MCF 10A (cell line): ENCODE results near the gene HOXC12. TPM values are rescaled to one million over a fixed set of nuclear protein-coding genes. Genes with fewer than 3 reads are reported as not detected.

Source experiments
- BruUV-seq: library from RNA; stranded (reverse); fragments of 400-500 nt; replicated peaks from 2 replicates; lab custom pipeline; 2021; lab: Mats Ljungman, UMichigan
- CTCF ChIA-PET: fragments of 300-600 bp; sonication (Branson Sonifier 250); formaldehyde crosslinking; extraction: SDS; loops from one replicate; lab custom pipeline; 2021; ENCODE audit warnings: antibody characterized with exemption, inconsistent platforms; lab: Yijun Ruan, JAX
- POLR2A ChIA-PET: fragments of 300-600, 350-650 bp; sonication (Branson Sonifier 250); formaldehyde crosslinking; extraction: SDS; loops from one replicate; lab custom pipeline; 2020; ENCODE audit warnings: antibody characterized with exemption, inconsistent platforms; lab: Yijun Ruan, JAX
- DNase-seq: peaks from one replicate; pipeline ENCODE4 v3.0.0-alpha.2; 2018; ENCODE audit not compliant: unreplicated experiment
- H3K27ac Mint-ChIP-seq: one replicate; pipeline ENCODE4 v1.8.0; 2022; ENCODE audit warnings: mild to moderate bottlenecking, low read depth, mixed read lengths; ENCODE audit not compliant: unreplicated experiment
- H3K27me3 Mint-ChIP-seq: one replicate; pipeline ENCODE4 v1.8.0; 2022; ENCODE audit warnings: mixed read lengths; ENCODE audit not compliant: insufficient read depth, unreplicated experiment
- H3K36me3 Mint-ChIP-seq: one replicate; pipeline ENCODE4 v1.8.0; 2022; ENCODE audit warnings: mild to moderate bottlenecking, moderate library complexity, mixed read lengths; ENCODE audit not compliant: insufficient read depth, unreplicated experiment
- H3K4me1 Mint-ChIP-seq: one replicate; pipeline ENCODE4 v1.8.0; 2022; ENCODE audit warnings: mixed read lengths; ENCODE audit not compliant: insufficient read depth, unreplicated experiment
- H3K4me3 Mint-ChIP-seq: one replicate; pipeline ENCODE4 v1.8.0; 2022; ENCODE audit warnings: mild to moderate bottlenecking, moderate library complexity, mixed read lengths; ENCODE audit not compliant: unreplicated experiment
- H3K9me3 Mint-ChIP-seq: one replicate; pipeline ENCODE4 v1.8.0; 2022; ENCODE audit warnings: mixed read lengths; ENCODE audit not compliant: unreplicated experiment
- CTCF ChIP-seq: fragments of 200-600 bp; IDR thresholded peaks from one replicate; pipeline ENCODE4 v1.8.0; 2022; ENCODE audit warnings: antibody characterized with exemption, mild to moderate bottlenecking; ENCODE audit not compliant: unreplicated experiment
- intact Hi-C: fragments of 100-400 bp; cut with micrococcal nuclease; formaldehyde crosslinking; loops from 2 replicates; pipeline ENCODE4 v1.14.1; 2022
- total RNA-seq: library from RNA; stranded (reverse); gene quantifications from 2 replicates; pipeline ENCODE4 v1.2.3, GENCODE V29; 2022

HOXC12 gene
- total RNA-seq, 1 experiment from 2014 or later: not detected

GRCh38 chr12:53978477-53979356 lies 24.0 kb downstream of the HOXC12 start:
- H3K4me3 Mint-ChIP-seq: no peak overlapping the region
- ChIA-PET POLR2A (interaction anchor here (0.7 kb wide), 1 partner anchor 238 kb away, joined by 3 read pairs; no protein-coding TSS in a partner anchor), CTCF (interaction anchor here (0.6 to 0.7 kb wide), 3 partner anchors 11 to 435 kb away, joined by 3 read pairs; no protein-coding TSS in a partner anchor)
- no peaks in the 10 kb centered on the region for H3K9me3 Mint-ChIP-seq
- no peaks in the 10 kb centered on the region for H3K27me3 Mint-ChIP-seq
- no TSS peak for BruUV-seq
- H3K27ac Mint-ChIP-seq: no peak overlapping the region
- intact Hi-C loops: no loop called here
- no peaks in the 10 kb centered on the region for H3K36me3 Mint-ChIP-seq
- no peak for DNase-seq
- TF ChIP-seq CTCF: no peak
- H3K4me1 Mint-ChIP-seq: no peaks in the 10 kb centered on the region

- Mint-ChIP-seq H3K9me3 (no peaks in the 10 kb centered on the region), H3K36me3 (no peaks in the 10 kb centered on the region), H3K27me3 (no peaks in the 10 kb centered on the region), H3K27ac (no peak overlapping the region), H3K4me3 (no peak overlapping the region), H3K4me1 (no peaks in the 10 kb centered on the region)
- intact Hi-C loops: loop anchor here (10.0 kb wide), 1 partner anchor 185 kb away; no protein-coding TSS in a partner anchor
- TF ChIP-seq CTCF: no peak
- DNase-seq: no peak
- no TSS peak for BruUV-seq
- CTCF ChIA-PET: interaction anchor here (0.5 to 1.5 kb wide), 3 partner anchors 46 to 234 kb away, joined by 3 to 6 read pairs (median 5); no protein-coding TSS in a partner anchor
- POLR2A ChIA-PET: no interaction called here
These were observed 25.6 kb downstream of the HOXC12 start for GRCh38 chr12:53980104-53980801.

DNA sequence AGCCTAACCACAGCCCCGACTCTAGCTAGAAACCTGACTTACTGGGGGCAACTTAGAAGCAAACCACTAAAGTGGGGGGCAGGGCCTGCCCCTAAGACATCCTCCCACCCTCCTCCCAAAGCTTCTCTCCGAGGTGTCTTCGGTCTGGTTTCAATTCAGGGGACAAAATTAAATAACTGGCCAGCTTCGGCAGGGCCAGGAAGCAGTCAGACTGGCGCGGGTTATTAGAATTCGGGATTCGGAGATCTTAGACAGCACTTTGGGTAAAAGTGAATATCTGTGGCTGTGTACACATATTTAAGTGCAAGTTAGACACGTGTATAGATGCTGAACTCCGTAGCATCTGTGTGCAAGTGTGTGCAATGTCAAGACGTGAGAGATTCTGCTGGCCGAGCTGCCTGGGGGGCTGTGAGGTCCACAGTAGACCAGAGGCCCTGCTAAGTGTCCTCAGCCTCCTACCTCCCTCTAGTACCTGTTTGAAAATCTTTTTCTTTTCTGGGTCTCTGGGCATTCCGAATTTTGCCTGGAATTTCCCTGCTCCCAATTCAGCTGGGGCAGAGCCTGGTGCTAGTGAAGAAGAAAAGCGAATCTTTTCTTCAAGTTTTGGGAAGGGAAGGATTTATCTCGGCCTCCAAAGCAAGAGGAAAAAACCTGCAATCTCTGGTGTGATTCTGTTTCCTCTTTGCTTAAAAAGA lies 26.2 kb downstream of the HOXC12 start:
- intact Hi-C loops: loop anchor here (10.0 kb wide), 1 partner anchor 186 kb away; no protein-coding TSS in a partner anchor
- Mint-ChIP-seq H3K9me3 (no peaks in the 10 kb centered on the region), H3K4me1 (no peaks in the 10 kb centered on the region), H3K27me3 (no peaks in the 10 kb centered on the region), H3K4me3 (no peak overlapping the region), H3K36me3 (no peaks in the 10 kb centered on the region), H3K27ac (peak overlapping the region; percentile 41)
- ChIA-PET POLR2A (no interaction called here), CTCF (interaction anchor here (0.5 to 1.5 kb wide), 3 partner anchors 47 to 234 kb away, joined by 3 to 6 read pairs (median 5); no protein-coding TSS in a partner anchor)
- TF ChIP-seq CTCF: no peak
- DNase-seq: no peak
- no TSS peak for BruUV-seq
